Coronary artery (tissue), 2 donors: ENCODE data around the gene TMEM115.

Experiments used
- DNase-seq: peaks from one replicate; pipeline ENCODE4 v3.0.0-alpha.2; 2017; ENCODE audit warnings: low spot score
- H3K27ac ChIP-seq, 2 donors: fragments of 200-600 bp; sonication (generic); one replicate each; pipeline ENCODE4 v1.5.1; 2016 to 2019
- H3K4me3 ChIP-seq: fragments of 200-600 bp; sonication (generic); 2 replicates; pipeline ENCODE4 v1.5.1; 2016; ENCODE audit warnings: mild to moderate bottlenecking, moderate library complexity
- TF ChIP-seq, protein P1 (sequence below): fragments of 200-600 bp; sonication (generic); IDR thresholded peaks from one replicate; pipeline ENCODE4 v1.5.1; 2019; ENCODE audit warnings: antibody characterized with exemption

Gene TMEM115

GRCh38 chr3:50353245-50354004 lies 5.9 kb downstream of the TMEM115 start:
- H3K27ac ChIP-seq, result no peak overlapping the region
- TF ChIP-seq, protein P1, sequence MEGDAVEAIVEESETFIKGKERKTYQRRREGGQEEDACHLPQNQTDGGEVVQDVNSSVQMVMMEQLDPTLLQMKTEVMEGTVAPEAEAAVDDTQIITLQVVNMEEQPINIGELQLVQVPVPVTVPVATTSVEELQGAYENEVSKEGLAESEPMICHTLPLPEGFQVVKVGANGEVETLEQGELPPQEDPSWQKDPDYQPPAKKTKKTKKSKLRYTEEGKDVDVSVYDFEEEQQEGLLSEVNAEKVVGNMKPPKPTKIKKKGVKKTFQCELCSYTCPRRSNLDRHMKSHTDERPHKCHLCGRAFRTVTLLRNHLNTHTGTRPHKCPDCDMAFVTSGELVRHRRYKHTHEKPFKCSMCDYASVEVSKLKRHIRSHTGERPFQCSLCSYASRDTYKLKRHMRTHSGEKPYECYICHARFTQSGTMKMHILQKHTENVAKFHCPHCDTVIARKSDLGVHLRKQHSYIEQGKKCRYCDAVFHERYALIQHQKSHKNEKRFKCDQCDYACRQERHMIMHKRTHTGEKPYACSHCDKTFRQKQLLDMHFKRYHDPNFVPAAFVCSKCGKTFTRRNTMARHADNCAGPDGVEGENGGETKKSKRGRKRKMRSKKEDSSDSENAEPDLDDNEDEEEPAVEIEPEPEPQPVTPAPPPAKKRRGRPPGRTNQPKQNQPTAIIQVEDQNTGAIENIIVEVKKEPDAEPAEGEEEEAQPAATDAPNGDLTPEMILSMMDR, result no peak
- DNase-seq, result no peak
- no peak overlapping the region for H3K4me3 ChIP-seq

- TF ChIP-seq, protein P1, result no peak
- H3K27ac ChIP-seq, result no peak overlapping the region
- H3K4me3 ChIP-seq, result no peak overlapping the region
- no peak for DNase-seq
Measured at GRCh38 chr3:50352781-50353180, 6.5 kb downstream of the TMEM115 start.

- TF ChIP-seq, protein P1, result no peak
- no peak for DNase-seq
- peak overlapping the region; percentile 80 to 88 for H3K27ac ChIP-seq
- peak overlapping the region; percentile 73 for H3K4me3 ChIP-seq
Measured at GRCh38 chr3:50351323-50351697, 8.0 kb downstream of the TMEM115 start.

DNA sequence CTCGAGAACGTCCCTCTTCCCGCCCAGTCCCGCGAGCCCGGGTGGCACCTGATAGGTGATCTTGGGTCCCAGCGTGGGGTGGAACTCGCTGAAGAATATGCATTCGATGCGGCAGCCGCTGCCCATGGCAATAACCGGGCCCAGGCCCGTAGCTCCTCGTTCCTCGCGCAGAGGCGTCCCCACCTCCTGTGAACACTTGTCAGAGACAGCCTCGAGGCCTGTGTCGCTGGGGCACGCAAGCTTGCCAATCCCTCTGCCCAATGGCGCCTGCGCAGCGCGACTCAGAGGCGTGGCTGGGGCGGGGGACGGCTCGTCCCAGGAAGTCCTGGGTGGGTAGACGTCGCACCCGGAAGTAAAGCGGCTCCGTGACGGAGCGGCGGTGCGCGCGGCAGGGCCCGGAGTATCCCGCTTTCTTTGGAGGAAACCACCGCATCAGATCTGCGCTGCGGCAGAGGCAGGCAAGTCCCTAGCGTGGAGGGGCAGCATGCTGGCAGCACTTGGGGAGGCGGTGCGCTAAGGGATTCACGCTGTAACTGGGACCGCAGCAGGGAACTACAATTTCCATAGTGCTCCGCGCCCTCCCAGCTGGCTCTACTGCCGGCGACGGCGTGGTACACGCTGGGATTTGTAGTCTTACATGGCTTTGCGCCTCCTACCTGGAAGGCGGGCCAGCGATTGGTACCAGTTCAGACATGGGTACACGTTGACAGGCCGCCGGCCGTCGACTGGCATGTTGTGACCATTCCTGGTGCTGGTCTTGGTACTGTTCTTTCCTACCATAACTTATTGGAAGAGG lies 8.6 kb downstream of the TMEM115 start, which contains the start of the genes CYB561D2 and NPRL2:
TSS of gene CYB561D2 (plus strand) at position 336 of the 796 bp plus-strand sequence. CDS start 572 bp downstream, outside the sequence.
TSS of gene NPRL2 (minus strand) at position 249 of the 796 bp plus-strand sequence. CDS start at position 126, 123 bp downstream.
- DNase-seq, result peak; percentile 97
- TF ChIP-seq, protein P1, result no peak

GRCh38 chr3:50350213-50350526 lies 9.2 kb downstream of the TMEM115 start:
- no peak for DNase-seq

More for the DNA sequence above, 8.6 kb downstream of the TMEM115 start, which contains the start of the genes CYB561D2 and NPRL2:
- Histone ChIP-seq H3K27ac (peak within 1 kb of the TSS; percentile 80 to 88), H3K4me3 (peak within 1 kb of the TSS; percentile 73)

DNA sequence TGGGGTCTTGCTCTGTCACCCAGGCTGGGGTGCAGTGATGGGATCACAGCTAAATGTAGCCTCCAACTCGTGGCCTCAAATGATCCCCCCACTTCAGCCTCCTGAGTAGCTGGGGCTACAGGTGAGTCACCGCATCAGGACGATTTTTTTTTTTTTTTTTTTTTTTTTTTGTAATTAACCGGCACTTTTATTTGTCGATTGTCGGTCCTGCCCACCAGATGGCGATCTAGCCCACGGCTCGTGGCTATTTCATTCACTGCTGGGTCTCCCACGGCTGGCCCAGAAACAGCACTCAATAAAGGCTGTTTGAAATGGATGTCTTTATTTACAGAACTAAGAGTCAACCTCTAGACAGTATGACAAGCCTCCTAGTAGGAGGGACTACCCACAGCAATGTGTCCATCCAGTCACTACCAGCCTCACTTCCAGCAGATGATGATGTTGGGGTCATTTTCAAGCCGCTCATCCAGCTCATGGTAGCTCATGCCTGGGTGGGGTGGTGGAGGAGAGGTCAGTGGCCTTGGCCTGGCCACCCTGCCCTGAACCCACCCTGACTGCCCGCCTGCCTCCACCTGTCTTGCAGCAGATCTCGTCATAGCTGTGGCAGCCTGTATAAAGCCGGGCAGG lies 12.0 kb downstream of the TMEM115 start:
- DNase-seq, result no peak
- TF ChIP-seq, protein P1, result peak; percentile 12
- Histone ChIP-seq H3K27ac (no peak overlapping the region), H3K4me3 (no peak overlapping the region)

More at GRCh38 chr3:50350213-50350526, 9.2 kb downstream of the TMEM115 start:
- H3K4me3 ChIP-seq, result peak overlapping the region; percentile 73
- H3K27ac ChIP-seq, result peak overlapping the region; percentile 80 to 88
- TF ChIP-seq, protein P1, result no peak
